ENCODE data around the gene PDF. TPM values are rescaled to one million over a fixed set of nuclear protein-coding genes. Genes with fewer than 3 reads are reported as not detected.

The PDF gene
- total and polyA plus RNA-seq, 2 of the 13 experiments (the other 11 are each of a cell fraction or from before 2014, with no cell fraction given) = 12.4 to 48.8 TPM

DNA sequence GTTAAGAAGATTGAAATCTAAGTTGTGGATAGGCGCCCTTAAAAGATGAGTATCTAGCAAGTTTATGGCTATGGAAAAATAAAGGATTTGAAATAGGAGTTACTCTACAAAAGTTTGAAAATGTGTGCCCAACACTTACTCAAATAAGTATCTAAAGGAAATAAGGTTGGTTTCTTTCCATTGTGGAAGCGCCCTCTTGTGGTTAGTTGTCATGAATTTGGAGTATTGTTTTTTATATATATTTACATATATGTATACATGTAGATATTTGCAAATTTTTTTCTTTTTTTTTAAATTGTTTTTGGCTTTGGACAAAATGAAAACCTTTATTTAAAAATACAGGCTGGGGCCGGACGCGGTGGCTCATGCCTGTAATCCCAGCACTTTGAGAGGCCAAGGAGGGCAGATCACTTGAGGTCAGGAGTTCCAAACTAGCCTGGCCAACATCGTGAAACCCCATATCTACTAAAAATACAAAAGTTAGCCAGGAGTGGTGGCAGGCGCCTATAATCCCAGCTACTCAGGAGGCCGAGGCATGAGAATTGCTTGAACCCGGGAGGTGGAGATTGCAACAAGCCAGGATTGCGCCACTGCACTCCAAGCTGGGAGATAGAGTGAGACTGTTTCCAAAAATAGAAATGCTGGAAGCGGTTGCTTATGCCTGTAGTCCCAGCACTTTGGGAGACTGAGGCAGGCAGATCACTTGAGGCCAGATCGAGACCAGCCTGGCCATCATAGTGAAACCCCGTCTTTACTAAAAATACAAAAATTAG lies 43.3 kb downstream of the PDF start (continued):
- TF ChIP-seq KLF11 (CRISPR knock-in tag; IDR thresholded peaks at IDR 0.05) = 0 out of 2 replicates have a peak, but pooled peaks have one; percentile 29
- no peak for TF ChIP-seq HNRNPK (IDR thresholded peaks at IDR 0.05; ENCODE audit: low read depth, low read length, poor library complexity, severe bottlenecking)
- TF ChIP-seq RAD21 (CRISPR knock-in tag; IDR thresholded peaks at IDR 0.05) = peak; percentile 29; the same call in 1 of the 2 replicates
- no peak for TF ChIP-seq ZNF263 (CRISPR knock-in tag; IDR thresholded peaks at IDR 0.05)
- no peak for TF ChIP-seq ZNF496 (CRISPR knock-in tag; IDR thresholded peaks at IDR 0.05; ENCODE audit: insufficient replicate concordance)
- no peak for TF ChIP-seq ZNF570 (CRISPR knock-in tag; IDR thresholded peaks at IDR 0.05; ENCODE audit: borderline replicate concordance)
- no peak for TF ChIP-seq AFF4 (CRISPR knock-in tag; IDR thresholded peaks at IDR 0.05)
- TF ChIP-seq ZNF780A (CRISPR knock-in tag; IDR thresholded peaks at IDR 0.05) = no peak
- no peak for TF ChIP-seq RERE (CRISPR knock-in tag; IDR thresholded peaks at IDR 0.05; ENCODE audit: low read depth)
- TF ChIP-seq ZNF652 (CRISPR knock-in tag; IDR thresholded peaks at IDR 0.05; ENCODE audit: borderline replicate concordance, low read depth) = no peak
- no peak for TF ChIP-seq EP300 (IDR thresholded peaks at IDR 0.05; ENCODE audit: low read depth in 2 of 2, low read length in 2 of 2)
- TF ChIP-seq EP300 (CRISPR knock-in tag; IDR thresholded peaks at IDR 0.05; ENCODE audit: borderline replicate concordance) = no peak
